GM19025 (cell line): Measurements from ENCODE around the gene DPH2.

ENCODE experiments used
- ATAC-seq: cut with Tn5 transposase; IDR thresholded peaks from one replicate; pipeline ENCODE4 v1.9.1; 2021; ENCODE audit warnings: mild to moderate bottlenecking, low read depth, moderate library complexity; ENCODE audit not compliant: unreplicated experiment

Gene DPH2

DNA sequence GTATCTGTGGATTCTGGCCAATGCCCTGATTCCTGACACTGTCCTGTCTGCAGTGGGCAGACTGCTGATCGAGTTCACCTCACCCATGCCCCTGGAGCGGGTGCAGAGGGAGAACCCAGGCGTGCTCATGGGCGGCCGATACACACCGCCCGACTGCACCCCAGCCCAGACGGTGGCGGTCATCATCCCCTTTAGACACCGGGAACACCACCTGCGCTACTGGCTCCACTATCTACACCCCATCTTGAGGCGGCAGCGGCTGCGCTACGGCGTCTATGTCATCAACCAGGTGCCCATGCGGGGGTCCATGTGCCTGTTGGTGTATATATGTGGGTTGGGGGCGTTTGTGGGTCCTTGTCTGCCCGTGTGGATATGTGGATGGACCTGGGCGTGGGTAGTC is 11.8 kb downstream of the DPH2 start:
- ATAC-seq = no peak

GRCh38 chr1:43982241-43982640 is 12.4 kb downstream of the DPH2 start:
- no peak for ATAC-seq

GRCh38 chr1:43982808-43983207 is 13.0 kb downstream of the DPH2 start:
- ATAC-seq = no peak

- no peak for ATAC-seq
Observed at GRCh38 chr1:43983253-43983899, 13.6 kb downstream of the DPH2 start.

DNA sequence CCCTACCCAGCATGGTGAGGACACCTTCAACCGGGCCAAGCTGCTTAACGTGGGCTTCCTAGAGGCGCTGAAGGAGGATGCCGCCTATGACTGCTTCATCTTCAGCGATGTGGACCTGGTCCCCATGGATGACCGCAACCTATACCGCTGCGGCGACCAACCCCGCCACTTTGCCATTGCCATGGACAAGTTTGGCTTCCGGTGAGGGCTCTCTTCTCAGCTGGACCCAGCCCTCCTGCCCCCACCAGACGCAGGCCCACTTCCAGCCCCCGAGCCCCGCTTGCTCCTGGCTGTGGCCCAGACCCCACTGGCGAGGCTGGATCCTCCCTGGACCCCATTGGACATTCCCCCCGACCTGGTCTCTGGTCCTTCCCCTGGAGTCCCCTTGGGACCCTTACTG is 15.0 kb downstream of the DPH2 start:
- ATAC-seq = no peak

- no peak for ATAC-seq
Observed at GRCh38 chr1:43985984-43986595, 16.3 kb downstream of the DPH2 start.

- no peak for ATAC-seq
Observed at GRCh38 chr1:43986712-43987111, 16.9 kb downstream of the DPH2 start.

DNA sequence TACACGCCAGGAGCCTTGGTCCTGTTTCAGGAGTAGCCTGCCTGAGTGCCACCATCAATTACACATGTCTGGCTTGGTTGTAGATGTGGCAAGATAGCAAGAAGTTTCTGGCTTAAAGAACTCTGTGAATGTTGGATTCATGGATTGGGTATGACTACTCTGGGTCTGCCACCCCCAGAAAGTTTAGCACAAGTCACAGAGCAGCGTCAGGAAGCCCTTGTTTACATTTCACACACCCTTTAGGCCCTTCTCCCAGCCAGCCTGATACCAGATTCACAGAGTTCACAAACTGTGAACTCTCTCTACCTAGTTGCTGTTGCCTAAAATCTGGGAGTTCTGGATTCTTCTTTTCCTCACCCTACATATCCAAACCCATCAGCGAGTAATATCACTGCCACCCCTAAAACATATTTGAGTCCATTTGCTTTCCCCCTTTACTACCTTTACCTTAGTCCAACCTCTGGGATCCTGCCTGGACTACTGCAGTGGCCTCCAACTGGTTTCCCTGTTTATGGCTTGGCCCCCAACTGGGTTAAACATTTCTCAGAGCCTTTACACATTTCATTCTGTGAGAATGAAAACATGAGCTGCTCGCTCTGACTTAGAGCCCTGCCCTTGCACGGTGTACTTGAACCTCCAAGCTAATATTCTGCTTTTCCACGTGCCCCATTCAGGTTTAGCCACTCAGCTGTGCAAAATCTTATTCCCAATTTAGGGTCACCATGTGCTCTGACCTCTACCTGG is 17.5 kb downstream of the DPH2 start:
- ATAC-seq = no peak

- no peak for ATAC-seq
Observed at GRCh38 chr1:43990271-43991199, 20.7 kb downstream of the DPH2 start.

DNA sequence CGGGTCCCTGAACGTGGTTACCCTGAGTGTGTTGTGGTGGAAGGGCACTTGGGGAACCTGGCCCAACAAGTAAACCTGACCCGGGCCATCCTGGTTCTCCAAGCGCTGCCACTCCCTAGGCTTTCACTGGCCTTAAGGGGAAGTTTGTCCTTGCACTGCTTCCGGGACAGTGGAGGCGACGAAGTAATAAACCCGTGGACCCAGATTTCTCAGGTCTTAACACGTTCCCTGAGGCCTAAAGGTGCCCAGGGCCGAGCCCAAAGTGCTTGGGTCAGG is 21.3 kb downstream of the DPH2 start:
- ATAC-seq = no peak

GRCh38 chr1:43991476-43992231 is 21.8 kb downstream of the DPH2 start, which contains the start of gene CCDC24:
CCDC24 (plus strand) TSS chr1:43991599; CDS start chr1:43991879, 280 bp downstream.
- peak; percentile 86 for ATAC-seq

DNA sequence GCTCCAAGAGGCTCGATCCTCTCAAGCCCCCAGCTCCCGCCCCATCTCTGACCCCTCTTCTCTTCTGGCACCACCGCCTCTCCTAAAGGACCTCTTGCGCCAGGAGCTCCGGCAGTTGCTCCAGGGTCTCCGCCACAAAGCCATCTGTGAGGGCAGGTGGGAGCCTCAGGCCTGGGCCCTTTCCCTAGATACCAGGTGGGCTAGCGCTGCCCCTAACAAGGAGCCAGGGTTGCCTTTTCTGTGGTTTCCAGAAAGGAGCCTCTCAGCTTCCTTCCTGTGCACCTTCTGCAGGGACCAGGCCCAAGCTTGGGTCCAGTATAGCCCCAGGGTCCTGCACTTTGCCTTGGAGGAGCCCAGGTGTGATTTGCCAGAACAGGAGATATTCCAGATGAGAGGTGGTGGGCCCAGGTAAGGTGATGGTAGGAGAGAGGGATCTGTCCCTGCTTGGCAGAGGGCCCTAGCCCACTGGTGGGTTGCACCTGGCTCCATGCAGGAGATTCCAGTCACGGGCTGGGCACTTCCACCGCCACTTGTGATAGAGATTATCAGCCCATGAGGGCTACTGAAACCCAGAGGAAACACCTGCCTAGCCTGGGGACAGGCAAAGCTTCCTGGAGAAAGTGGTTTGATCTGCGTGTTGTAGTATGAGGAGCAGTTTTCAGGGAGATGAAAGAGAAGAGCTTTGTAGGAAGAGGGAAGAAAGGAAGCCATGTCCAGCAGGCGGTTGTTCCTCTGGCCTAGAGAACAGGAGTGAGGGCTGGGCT is 22.6 kb downstream of the DPH2 start:
- ATAC-seq = no peak

DNA sequence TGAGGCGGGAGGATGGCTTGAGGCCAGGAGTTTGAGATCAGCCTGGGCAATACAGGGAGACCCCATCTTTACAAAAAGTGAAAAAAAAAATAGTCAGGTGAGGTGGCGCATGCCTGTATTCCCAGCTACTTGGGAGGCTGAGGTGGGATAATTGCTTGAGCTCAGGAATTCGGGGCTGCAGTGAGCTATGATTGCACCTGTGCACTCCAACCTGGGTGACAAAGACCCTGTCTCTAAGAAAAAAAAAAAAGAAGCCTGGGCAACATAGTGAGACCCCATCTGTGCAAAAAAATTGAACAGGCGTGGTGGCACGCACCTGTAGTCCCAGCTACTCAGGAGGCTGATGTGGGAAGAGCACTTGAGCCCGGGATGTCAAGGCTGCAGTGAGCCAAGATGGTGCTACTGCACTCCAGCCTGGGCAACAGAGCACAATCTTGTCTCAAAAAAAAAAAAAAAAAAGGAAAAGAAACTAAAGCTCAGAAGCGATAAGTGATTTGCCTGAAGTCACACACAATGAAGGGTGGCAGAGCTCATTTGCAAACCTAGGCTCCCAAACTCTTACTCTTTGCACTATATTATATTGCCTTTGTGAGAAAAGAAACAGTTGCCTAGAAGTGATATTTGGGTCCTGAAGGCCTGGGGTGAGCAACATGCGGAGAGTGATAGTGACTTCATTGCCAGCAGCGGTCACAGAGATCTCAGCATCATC is 23.6 kb downstream of the DPH2 start:
- ATAC-seq = no peak

GRCh38 chr1:43994071-43994470 is 24.3 kb downstream of the DPH2 start:
- ATAC-seq = no peak

DNA sequence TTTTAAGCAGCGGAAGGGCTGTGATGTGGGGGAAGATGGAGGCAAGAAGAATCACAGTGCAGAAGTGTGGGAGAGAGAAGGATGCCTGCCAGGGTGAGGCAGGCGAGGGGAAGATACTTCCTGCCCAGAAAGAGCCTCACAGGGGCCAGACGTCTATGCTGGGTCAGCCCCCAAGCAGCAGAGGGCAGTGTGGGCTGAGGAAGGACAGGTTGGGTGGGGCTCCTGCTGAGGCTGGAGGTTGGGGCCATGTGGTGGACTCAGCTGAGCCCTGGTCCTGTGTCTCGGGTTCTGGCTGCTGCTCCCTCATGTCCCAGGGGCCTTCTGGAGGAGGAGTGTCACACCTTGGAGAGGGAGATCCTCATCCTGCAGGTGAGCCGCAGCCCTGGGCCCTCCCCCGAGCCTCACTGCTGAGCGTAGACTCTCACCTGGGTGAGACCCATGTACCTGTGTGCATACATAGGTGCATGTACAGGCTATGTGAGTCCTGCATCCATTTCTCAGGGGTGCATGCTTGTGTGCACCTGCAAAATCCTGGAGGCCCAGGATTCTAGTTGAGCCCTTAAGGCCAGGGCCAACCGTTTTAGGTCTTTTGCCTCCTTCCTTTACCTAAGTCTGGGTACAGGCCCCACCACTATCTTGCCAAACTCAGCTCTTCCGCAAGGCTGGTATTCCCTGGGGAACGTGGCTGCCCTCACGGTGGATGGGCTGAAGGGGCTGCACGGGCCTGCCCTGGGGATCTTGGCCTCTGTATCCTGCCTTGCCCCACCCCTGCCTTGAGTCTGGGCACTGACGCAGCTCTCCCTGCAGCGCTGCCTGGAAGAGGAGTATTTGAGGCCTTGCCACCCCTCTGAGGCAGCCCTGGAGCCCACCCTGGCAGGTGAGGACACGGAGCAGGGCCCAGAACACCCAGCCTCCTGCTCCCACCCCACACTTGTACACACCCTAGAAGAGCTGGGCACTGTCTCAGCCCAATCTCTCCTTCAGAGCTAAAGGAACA is 25.3 kb downstream of the DPH2 start:
- no peak for ATAC-seq

- no peak for ATAC-seq
Observed at GRCh38 chr1:43995984-43996732, 26.3 kb downstream of the DPH2 start.

DNA sequence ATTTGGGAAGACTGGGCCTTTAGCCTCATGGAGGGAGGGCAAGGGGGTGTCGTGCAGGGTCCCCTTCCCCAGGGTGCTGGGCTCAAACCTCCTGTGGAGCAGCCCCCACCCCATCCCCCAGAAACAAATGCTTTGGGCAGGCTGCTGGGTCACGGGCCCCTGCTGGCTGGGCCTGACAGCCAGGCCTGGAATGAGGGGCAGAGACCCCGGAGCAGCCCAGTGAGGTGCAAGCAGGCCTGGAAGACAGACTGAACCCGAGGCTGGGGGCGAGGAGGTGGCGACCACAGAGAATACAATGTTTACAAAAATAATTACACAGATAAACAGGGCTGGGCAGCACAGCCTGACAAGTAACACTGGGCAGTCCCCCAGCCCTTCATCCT is 26.9 kb downstream of the DPH2 start:
- ATAC-seq = no peak
